HG03354 (cell line): ENCODE data around the gene GRAMD4.

Source experiments
- ATAC-seq: cut with Tn5 transposase; IDR thresholded peaks from one replicate; pipeline ENCODE4 v1.9.1; 2021; ENCODE audit warnings: mild to moderate bottlenecking; ENCODE audit not compliant: unreplicated experiment, poor library complexity, severe bottlenecking

GRAMD4 gene

DNA sequence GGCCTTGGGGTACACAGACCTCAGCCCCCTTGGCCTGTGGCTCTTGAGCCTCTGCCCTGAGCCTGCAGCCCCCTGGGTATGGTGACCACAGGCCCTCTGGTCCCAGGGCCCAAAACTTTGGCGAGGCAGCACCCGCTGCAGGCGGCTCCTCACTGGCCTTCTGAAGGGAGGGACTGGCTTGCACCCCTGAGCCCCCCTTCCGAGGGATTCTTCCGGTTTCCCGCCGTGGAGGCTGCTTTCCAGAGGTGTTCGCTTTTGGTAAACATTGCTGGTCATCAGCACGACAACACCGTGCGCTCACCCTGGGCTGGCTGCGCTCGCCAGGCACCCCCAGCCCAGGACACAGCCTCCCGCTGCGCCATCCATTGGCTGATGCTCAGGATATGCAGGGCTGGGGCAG is 42.0 kb downstream of the GRAMD4 start:
- no peak for ATAC-seq

DNA sequence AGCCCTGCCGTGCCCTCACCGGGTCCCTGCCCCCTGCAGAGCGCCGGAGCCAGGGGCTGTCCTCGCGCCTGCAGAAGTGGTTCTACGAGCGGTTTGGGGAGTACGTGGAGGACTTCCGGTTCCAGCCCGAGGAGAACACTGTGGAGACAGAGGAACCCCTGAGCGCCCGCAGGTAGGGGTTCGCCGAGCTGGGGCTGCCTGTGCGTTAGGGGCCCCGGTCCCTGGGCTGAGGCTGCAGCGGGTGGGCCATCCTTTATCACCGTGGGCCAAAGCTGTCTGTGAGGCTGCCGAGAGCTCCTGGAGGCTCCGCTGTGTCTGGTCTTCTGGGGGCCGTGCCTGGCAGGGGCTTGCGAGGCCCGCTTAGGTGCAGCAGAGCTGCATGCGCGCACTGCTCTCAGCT is 42.8 kb downstream of the GRAMD4 start:
- ATAC-seq: no peak

DNA sequence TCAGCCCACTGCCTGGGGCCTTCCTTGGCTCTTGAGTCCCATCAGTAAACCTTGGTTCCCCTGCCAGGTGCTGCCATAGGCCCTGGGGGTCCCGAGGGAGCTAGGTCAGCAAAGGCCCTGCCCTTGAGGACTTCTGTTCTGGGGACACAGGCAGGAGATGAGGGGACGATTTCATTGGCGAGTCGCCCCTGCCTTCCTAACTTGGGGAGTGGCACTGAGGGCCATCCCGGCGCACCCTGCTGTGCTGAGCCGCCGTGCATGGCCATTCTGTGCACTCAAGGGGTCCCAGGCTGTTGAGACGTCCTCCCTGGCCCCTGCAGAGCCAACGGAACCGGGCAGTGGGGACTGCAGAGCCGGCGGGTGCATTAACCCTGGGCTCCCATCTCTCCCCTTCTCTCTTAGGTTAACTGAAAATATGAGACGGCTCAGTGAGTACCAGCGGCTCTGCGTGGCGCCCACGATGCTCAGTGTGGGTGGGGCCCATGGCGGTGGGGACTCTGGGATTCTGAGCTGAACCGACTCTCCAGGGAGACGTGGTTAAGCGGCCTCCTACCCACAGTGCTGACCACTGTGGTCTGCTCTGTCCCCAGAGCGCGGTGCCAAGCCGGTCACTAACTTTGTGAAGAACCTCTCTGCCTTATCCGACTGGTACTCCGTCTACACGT is 43.4 kb downstream of the GRAMD4 start:
- no peak for ATAC-seq

DNA sequence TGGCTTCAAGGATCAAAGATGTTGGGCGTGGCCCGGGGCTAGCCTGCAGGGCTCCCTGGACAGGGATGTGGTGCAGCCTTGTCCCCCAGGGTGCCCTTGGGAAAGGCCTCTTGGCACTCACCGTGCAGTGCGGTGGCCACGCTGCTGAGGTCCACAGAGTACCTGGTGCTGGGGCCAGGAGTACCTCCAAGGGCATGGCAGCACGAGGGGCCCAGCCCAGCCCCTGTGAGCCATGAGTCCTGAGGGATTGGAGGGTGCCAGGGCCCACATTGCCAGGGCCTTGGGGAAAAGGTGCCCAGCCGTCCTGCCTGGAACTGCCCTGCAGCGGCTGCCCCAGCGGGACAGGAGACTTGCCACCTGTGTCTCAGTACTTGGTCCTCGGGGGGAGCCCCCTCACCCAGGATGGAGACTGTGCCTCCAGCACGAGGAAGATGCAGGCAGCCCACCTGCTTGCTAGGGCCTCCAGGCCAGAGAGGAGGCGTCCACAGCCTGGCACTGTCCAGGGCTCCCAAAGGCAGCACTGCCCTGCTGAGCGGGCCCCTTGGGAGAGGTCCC is 44.2 kb downstream of the GRAMD4 start:
- ATAC-seq: no peak

- no peak for ATAC-seq
Observed at GRCh38 chr22:46665151-46665695, 45.0 kb downstream of the GRAMD4 start.

GRCh38 chr22:46665751-46666280 is 45.6 kb downstream of the GRAMD4 start:
- ATAC-seq: no peak

DNA sequence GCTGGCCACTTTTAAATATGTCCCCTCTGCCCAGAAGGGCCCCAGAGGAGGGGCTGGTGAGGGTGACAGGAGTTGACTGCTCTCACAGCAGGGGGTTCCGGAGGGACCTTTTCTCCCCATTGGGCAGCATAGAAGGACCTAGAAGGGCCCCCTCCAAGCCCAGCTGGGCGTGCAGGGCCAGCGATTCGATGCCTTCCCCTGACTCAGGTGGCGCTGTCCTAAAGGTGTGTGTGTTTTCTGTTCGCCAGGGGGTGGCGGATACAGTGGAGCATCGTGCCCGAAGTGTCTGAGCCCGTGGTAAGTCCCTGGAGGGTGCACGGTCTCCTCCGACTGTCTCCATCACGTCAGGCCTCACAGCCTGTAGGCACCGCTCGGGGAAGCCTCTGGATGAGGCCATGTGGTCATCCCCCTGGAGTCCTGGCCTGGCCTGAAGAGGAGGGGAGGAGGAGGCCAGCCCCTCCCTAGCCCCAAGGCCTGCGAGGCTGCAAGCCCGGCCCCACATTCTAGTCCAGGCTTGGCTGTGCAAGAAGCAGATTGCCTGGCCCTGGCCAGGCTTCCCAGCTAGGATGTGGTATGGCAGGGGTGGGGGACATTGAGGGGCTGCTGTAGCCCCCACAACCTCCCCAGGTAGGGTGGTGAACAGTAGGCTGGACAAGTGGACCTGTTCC is 46.5 kb downstream of the GRAMD4 start:
- no peak for ATAC-seq

- no peak for ATAC-seq
Observed at GRCh38 chr22:46667245-46667623, 47.0 kb downstream of the GRAMD4 start.

GRCh38 chr22:46668116-46668515 is 47.9 kb downstream of the GRAMD4 start:
- ATAC-seq: no peak

DNA sequence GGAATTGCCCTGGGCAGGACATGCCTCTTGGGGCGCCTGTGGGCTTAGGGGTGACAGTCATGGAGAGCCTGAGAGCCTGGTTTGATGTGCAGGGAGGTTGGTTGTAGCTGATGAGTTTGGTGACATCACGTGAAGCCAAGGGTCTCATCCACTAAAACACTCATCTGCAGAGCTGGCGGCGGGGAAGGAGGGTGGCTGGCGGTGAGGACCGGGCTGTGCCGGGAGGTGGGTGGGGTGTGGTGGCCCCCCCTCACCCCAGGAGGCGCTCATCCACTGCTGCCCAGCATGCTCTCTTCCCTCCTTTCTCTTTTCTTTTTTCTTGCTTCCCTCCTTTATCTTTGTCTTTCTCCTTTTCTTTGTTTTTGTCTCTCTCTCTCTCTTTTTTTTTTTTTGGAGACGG is 49.0 kb downstream of the GRAMD4 start:
- no peak for ATAC-seq

DNA sequence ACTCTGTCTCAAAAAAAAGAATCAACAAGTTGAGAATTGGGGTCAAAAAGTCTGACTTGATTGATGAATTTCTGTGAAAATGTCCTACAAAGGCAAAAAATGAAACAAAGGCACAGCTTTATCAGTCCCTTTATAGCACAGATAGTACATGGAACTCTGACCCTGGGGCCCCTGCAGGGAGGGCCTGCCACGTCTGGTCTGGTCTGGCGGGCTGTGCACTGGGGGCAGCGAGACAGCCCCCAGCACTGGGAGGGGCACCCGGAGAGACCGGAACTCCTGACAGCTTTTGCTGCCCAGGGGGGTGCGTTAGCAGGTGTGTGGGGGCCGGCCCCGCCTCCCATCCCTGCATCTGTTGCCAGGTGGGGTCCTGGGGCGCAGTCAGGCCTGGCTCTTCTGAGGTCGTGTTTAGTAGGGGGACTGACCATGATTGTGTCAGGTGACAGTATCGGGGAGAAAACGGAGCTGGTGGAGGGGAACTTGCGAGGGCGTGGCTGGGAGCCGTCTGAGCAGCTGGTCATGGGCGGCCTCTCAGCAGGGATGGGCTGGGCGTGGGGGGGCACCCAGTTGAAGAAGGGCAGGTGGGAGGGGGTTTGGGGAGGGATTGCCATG is 51.7 kb downstream of the GRAMD4 start:
- ATAC-seq: no peak

DNA sequence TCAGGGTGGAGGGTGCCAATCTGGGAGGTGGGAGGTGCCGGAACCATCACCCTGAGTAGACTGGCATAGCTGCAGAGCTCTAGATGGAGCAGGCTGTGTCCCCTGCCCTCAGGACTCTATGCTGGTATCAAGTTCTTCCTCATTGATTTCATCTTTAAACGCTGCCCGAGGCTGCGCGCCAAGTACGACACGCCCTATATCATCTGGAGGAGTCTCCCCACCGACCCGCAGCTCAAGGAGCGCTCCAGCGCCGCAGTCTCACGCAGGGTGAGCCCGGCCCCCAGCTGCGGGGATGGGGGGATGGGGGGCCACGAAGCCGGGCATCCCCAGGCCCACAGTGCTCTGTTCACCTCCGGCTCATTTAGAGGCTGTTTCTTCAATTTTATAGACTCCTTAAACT is 52.5 kb downstream of the GRAMD4 start:
- no peak for ATAC-seq

DNA sequence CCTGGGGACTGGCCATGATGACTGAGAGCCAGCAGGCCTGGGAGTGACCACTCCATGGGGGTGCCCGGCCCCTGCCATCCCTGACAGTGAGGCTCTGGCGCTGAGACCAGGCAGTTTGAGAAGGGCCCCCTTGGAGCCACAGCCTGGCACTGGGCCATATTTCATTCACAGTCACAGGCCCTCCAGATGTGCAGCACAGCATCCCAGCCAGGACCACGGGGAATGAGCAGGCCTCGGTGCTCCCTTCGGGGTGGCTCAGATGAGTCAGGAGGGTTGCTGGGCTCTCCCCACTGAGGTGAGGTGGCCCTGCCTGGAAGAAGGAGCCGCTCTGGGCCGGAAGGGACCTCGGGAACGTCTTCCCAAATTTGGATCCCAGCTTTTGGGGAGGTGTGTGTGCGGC is 53.0 kb downstream of the GRAMD4 start:
- no peak for ATAC-seq

- no peak for ATAC-seq
Observed at GRCh38 chr22:46673662-46674236, 53.6 kb downstream of the GRAMD4 start.

- peak; percentile 57 for ATAC-seq
Observed at GRCh38 chr22:46674367-46674781, 54.2 kb downstream of the GRAMD4 start.

GRCh38 chr22:46674906-46675305 is 54.7 kb downstream of the GRAMD4 start:
- ATAC-seq: no peak

DNA sequence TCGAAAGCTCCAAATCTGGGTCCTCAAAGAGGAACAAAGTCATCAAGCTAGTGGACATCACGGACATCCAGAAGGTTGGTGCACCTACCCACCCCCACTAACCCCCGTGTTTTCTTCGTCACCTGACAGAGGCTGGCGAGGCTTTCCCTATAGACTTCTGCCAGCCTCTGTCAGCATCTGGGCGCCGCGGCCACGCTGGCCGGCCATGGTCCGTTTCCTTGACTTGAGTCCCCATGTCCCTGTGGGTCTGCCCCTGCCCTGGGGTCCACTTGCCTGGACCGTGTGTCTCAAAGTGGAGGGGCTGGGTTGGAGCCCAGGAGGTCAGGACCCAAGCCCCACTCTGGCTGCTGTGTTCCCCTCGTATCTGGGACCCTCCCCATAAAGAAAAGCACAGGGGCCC is 55.3 kb downstream of the GRAMD4 start:
- ATAC-seq: no peak

- no peak for ATAC-seq
Observed at GRCh38 chr22:46675938-46676337, 55.8 kb downstream of the GRAMD4 start.

DNA sequence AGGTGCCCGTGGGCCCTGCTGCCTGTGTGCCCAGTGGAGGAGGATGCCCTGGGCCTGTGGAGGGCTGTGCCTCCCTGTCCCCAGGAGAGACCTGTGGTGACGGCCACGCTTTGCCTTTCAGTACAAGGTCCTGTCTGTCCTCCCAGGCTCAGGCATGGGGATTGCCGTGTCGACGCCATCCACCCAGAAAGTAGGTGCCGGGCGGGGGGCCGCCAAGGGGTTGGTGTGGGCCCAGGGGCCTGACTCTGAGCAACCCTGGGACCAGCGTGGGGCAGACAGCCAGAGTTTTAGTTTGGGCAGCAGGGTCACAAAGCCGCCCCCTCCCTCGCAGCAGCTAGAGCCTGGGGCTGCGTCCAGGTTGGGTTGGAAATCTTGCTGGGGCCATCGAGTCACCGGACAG is 56.3 kb downstream of the GRAMD4 start:
- no peak for ATAC-seq

- ATAC-seq: no peak
Observed at GRCh38 chr22:46676881-46677280, 56.7 kb downstream of the GRAMD4 start.
